Activated CD4-positive, CD25-positive, alpha-beta regulatory T cell (primary cell): Measurements from ENCODE around the gene C6orf132.

Experiments used
- DNase-seq, 4 experiments: peaks; one replicate each; lab custom pipeline; 2025; lab: John Stamatoyannopoulos, UW

The C6orf132 gene

DNA sequence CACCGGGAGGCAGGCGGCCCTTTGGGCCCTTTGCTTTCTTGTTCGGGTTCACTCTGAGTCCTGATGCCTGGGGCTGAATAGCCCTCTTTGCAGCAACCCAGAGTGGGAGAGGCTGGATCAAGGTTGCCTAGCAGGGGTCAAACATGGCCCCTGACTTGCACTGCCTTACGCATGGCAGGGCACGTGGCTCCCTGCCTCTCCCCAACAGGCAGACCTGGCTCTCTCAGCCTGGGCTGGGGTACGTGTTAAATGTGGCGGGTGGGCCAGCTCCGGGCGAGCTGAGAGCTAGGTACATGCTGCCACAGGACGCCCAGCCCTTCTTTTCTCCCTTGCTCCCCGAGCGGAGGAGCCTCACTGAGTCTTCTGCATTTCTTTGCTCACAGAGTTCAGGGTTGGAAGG lies 7.3 kb downstream of the C6orf132 start:
- no peak for DNase-seq

- no peak for DNase-seq
Measured at GRCh38 chr6:42133926-42134325, 8.5 kb downstream of the C6orf132 start.

- DNase-seq: no peak
Measured at GRCh38 chr6:42131531-42131930, 10.9 kb downstream of the C6orf132 start.

DNA sequence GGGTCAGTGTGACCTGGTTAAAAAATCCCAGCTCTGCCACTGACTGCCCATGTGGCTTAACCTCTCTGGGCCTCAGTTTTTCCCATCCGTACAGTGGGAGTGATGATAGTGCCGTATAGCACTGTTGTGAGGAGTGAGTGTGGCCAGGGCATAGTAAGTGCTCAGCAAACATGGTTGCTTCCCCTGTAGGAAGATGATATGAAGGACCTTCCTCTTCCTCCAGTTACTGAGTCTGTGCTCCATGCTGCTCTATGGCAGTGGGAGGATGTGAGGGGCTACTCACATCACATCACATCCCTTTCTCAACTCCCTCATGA lies 13.1 kb downstream of the C6orf132 start:
- DNase-seq: no peak

GRCh38 chr6:42128460-42129359 lies 13.7 kb downstream of the C6orf132 start:
- no peak for DNase-seq

DNA sequence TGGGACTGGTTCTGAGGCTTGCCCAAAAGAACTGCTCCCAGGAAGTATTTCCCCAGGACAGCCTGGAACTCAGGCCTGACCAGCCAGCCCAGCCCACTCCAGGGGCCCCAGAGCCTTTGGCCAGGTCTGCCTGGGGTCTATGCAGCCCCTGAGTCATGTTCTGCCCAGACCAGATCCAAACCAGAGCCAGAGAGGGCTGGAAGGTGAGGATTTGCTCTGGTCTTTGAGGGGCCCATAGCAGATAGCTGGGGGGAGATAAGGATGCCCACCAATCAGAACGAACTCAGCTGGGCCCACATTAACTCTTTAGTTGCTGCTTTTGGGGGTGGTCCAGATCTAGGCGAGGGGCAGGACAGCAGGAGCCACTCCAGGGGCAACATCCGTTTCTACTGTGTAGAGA lies 16.8 kb downstream of the C6orf132 start:
- DNase-seq: no peak

- DNase-seq: no peak
Measured at GRCh38 chr6:42125231-42125630, 17.2 kb downstream of the C6orf132 start.

- no peak for DNase-seq
Measured at GRCh38 chr6:42124223-42124836, 18.1 kb downstream of the C6orf132 start.

DNA sequence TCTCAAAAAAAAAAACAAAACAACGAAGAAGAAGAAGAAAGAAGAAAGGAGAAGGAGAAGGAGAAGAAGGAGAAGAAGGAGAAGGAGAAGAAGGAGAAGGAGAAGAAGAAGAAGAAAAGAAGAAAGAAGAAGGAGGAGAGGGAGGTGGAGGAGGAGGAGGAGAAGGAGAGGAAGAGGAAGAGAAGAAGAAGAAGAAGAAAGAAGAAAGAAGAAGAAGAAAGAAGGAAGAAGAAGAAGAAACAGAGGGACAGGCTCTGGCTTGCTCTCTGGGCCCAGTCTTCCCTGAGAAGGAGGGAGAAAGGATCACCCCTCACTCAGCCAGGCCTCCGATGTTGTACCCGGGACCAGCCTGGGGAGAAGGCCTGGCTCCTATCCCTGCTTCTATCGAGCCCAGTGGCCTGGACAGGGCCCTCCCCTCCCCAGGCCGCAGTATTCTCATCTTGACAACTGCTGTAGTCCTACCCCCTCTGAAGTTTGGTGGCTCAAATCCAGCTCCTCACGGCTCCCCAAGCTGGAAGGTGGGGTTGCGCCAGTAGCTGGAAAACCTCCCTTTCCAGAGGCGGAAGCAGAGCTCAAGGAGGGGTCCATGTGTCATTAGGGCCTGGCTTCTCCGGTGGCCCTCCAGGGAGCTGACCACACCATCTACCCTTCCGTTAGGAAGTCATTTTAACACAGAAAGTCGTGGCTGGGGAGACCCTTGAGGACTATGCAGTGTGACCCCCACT lies 18.9 kb downstream of the C6orf132 start:
- no peak for DNase-seq

- no peak for DNase-seq
Measured at GRCh38 chr6:42120895-42121865, 21.2 kb downstream of the C6orf132 start.

- no peak for DNase-seq
Measured at GRCh38 chr6:42118162-42119001, 24.0 kb downstream of the C6orf132 start.

GRCh38 chr6:42117843-42118161 lies 24.6 kb downstream of the C6orf132 start:
- no peak for DNase-seq

DNA sequence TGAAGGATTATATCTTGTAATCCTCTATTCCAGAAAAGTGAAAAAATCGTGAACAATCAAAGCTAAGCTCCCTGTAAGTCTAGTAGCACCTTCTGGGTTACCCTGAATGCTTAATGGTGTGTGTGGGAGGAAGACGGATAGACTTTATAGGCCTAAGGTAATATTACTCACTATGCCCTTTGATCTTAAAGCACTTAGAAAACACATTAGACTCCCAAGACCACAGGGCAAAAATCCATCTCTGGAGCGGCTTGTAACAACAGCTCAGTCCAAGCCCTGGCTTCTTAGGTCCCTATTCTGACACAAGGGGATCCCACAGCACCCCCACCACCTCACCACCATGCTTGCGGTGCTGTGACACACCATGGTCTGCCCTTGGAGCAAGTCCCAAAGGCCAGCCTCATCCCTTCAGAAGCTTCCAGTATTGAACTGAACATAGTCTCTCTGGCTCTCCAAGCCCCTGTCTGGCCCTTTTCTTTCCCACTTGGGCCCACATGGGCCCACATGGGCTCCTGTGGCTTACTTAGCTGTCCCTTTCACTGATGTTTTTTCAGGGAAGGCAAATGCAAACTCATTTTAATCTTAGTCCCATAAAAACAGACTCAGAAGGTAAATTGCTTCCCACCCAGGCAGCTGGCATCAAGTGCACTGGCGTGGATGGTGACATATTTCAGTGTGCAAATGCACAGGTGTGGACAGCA lies 28.3 kb downstream of the C6orf132 start:
- DNase-seq: no peak

DNA sequence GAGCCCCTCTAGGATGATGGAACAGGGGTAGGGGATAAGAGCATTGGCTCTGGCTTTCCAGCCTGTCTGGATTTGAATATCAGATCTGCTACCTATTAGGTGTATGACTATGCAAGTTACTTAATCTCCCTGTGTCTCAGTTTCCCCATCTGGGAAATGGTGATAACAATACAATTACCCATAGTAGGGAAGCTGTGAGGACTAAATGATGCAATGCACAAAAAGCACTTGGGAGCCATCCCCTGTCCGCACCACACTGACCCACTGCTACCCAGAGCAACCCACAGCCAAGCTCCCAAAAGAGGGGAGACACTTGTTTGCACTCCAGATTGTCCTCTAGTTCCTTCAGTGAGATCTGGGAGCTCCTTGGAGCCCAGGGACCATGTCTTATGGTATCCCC lies 30.1 kb downstream of the C6orf132 start:
- DNase-seq: no peak

GRCh38 chr6:42110683-42111082 lies 31.7 kb downstream of the C6orf132 start:
- no peak for DNase-seq

GRCh38 chr6:42108071-42108470 lies 34.3 kb downstream of the C6orf132 start:
- DNase-seq: no peak

DNA sequence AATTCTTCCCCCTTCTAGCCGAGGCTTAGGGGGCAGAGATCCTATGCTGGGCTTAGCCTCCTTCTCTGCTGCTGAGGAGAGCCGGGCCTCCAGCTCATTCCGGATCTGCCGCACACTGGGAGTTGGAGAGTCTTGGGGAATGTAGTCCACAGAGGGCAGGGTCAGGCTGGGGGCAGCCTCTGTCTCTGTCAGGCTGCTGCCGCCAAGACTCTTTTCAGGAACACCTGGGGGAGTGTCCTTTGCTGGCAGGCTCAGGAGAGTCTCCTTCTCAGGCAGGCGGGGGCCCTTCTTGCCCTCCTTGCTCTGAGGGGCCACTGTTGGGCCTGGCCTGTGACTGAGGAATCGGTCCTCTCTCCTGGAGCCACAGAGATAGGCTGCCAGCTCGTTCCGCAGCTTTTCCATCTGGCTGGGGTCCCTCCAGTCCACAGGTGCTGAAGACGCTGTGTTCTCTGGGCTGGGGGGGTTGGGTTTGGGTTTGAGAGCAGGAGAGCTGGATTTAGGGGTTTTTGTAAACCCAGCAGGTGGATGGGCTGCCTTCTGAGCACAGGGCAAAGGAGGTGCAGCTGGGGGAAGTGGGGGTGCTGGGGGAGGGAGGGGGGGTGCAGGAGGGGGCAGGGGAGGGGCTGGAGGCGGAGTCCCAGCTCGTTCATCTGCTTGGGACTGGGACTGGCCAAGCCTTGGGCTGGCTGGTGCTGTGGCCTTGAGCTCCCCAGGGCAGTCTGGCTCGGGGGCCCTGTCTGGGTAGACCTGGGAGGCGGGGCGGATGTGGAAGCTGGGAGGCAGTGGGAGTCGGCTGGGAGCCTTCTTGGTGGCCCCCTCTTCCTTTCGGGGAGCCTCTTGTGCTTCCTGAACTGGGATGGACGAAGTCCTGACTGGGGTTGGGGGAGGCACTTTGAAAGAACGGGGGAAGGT lies 36.1 kb downstream of the C6orf132 start:
- no peak for DNase-seq

DNA sequence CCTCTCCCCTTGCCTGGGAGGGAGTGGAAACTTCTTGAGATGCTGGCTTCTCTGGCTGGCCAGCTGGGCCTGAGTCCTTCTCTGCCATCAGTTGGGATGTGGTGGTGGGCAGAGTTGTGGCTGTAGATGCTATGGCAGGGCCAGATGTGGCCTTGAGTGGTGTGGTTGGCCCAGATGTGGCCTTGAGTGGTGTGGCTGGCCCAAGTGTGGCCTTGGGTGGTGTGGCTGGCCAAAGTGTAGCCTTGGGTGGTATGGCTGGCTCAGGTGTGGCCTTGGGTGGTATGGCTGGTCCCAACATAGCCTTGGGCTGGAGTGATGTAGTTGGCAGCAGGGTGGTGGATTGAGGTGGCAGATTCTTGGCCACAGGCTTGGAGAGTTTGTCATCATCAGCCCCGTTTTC lies 36.7 kb downstream of the C6orf132 start:
- DNase-seq: no peak

DNA sequence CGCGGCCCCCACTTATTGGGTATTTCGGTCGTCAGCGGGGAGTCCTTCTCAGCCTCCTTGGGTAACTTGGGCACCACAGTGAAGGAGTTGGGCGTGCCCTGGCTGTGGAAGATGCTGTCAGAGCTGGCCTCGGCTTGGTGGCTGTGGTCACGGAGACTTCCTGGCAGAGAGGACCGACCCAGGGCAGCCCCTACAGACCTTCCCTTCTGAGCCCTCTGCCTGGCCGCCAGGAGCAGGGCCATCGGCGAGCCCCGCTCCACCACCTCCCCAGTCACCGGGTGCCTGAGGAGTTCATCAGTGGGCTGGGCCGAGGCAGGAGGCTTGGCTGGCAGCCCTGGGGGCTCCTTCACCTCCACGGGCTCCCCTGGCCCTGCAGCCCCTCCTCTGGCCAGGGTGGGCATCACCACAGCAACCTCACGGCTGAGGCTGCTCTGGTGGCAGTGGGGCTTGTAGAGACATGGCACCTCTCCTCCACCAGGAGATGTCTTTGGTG lies 37.2 kb downstream of the C6orf132 start:
- DNase-seq: no peak
